GM18907 (cell line): ENCODE measurements around the gene FCER1A.

Experiments
- ATAC-seq: cut with Tn5 transposase; IDR thresholded peaks from one replicate; pipeline ENCODE4 v1.9.1; 2021; ENCODE audit warnings: mild to moderate bottlenecking, moderate library complexity; ENCODE audit not compliant: unreplicated experiment

The FCER1A gene

GRCh38 chr1:159302095-159302494 lies at the start of gene FCER1A:
TSS of gene FCER1A (plus strand) at chr1:159302336. CDS start at chr1:159302365, 29 bp downstream.
- no peak for ATAC-seq

- ATAC-seq = no peak
These were observed 40.8 kb upstream of the FCER1A start for GRCh38 chr1:159261311-159261710.

GRCh38 chr1:159261721-159262494 lies 40.2 kb upstream of the FCER1A start:
- no peak for ATAC-seq

- no peak for ATAC-seq
These were observed 35.3 kb upstream of the FCER1A start for GRCh38 chr1:159266832-159267231.

GRCh38 chr1:159274631-159275030 lies 27.5 kb upstream of the FCER1A start:
- no peak for ATAC-seq

GRCh38 chr1:159275891-159276290 lies 26.2 kb upstream of the FCER1A start:
- no peak for ATAC-seq

- ATAC-seq = no peak
These were observed 22.4 kb upstream of the FCER1A start for GRCh38 chr1:159279773-159280172.

GRCh38 chr1:159282118-159282517 lies 20.0 kb upstream of the FCER1A start:
- ATAC-seq = no peak

GRCh38 chr1:159289060-159289459 lies 13.1 kb upstream of the FCER1A start:
- ATAC-seq = no peak

- ATAC-seq = no peak
These were observed 10.7 kb upstream of the FCER1A start for GRCh38 chr1:159291424-159291823.

GRCh38 chr1:159296706-159297375 lies 5.3 kb upstream of the FCER1A start:
- no peak for ATAC-seq

- no peak for ATAC-seq
These were observed 2.0 kb upstream of the FCER1A start for GRCh38 chr1:159300146-159300545.

GRCh38 chr1:159307346-159308020 lies 5.3 kb downstream of the FCER1A start:
- ATAC-seq = no peak

- ATAC-seq = no peak
These were observed 9.5 kb downstream of the FCER1A start for GRCh38 chr1:159311679-159312078.

- ATAC-seq = no peak
These were observed 13.2 kb downstream of the FCER1A start for GRCh38 chr1:159315381-159315780.

GRCh38 chr1:159318784-159319551 lies 16.8 kb downstream of the FCER1A start:
- ATAC-seq = no peak

- ATAC-seq = no peak
These were observed 32.7 kb downstream of the FCER1A start for GRCh38 chr1:159334797-159335196.

GRCh38 chr1:159338018-159338417 lies 35.9 kb downstream of the FCER1A start:
- ATAC-seq = no peak

- no peak for ATAC-seq
These were observed 37.4 kb downstream of the FCER1A start for GRCh38 chr1:159339536-159339935.

GRCh38 chr1:159341736-159342135 lies 39.6 kb downstream of the FCER1A start:
- ATAC-seq = no peak
